ENCODE results near the gene MTHFD1L.

DNA sequence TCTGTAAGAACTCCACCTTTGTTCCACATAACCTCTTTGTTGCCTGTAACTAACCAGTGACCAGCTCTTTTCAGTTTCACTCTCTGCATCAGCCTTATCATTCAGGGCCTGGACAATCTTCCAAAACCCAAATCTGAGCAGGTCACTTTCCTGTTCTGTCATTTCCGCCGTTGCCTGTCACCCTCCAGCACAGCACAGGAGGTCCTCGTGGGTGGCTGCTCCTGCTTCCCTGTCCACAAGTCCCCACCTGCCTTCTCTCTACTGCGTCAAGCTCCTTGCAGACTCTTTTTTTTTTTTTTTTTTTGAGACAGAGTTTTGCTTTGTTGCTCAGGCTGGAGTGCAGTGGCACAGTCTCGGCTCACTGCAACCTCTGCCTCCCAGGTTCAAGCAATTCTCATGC, 73.9 kb downstream of the MTHFD1L start:
- TF ChIP-seq, protein P1, sequence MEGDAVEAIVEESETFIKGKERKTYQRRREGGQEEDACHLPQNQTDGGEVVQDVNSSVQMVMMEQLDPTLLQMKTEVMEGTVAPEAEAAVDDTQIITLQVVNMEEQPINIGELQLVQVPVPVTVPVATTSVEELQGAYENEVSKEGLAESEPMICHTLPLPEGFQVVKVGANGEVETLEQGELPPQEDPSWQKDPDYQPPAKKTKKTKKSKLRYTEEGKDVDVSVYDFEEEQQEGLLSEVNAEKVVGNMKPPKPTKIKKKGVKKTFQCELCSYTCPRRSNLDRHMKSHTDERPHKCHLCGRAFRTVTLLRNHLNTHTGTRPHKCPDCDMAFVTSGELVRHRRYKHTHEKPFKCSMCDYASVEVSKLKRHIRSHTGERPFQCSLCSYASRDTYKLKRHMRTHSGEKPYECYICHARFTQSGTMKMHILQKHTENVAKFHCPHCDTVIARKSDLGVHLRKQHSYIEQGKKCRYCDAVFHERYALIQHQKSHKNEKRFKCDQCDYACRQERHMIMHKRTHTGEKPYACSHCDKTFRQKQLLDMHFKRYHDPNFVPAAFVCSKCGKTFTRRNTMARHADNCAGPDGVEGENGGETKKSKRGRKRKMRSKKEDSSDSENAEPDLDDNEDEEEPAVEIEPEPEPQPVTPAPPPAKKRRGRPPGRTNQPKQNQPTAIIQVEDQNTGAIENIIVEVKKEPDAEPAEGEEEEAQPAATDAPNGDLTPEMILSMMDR (IDR thresholded peaks at IDR 0.05; ENCODE audit: insufficient read depth, low read depth, low read length): no peak
- no peak for TF ChIP-seq EZH2 (IDR thresholded peaks at IDR 0.05; ENCODE audit: insufficient read depth, low read length)

Measured in astrocyte (in vitro differentiated cells and primary cell).